Fibroblast of villous mesenchyme (primary cell): Measurements from ENCODE around the gene ZNF778. TPM values are rescaled to one million over a fixed set of nuclear protein-coding genes. Genes with fewer than 3 reads are reported as not detected.
"Not testable (repeated sequence)": the region's sequence is repeated elsewhere in the genome, so short reads cannot be mapped to it uniquely, and the experiment has no call there.

Experiments used
- DNase-seq: peaks from one replicate; pipeline ENCODE4 v3.0.0-alpha.2; 2010; ENCODE audit warnings: low read depth
- H3K4me3 ChIP-seq: 2 replicates; pipeline ENCODE4 v1.5.1; 2011; ENCODE audit warnings: low read depth, mild to moderate bottlenecking, low read length
- total RNA-seq: library from RNA; depleted of rRNA; stranded (reverse); fragments of >200 nt; gene quantifications from 2 replicates; pipeline ENCODE4 v1.2.3, GENCODE V29; 2012
- TF ChIP-seq, protein P1 (sequence below): IDR thresholded peaks from 2 replicates; pipeline ENCODE4 v1.5.1; 2012; ENCODE audit warnings: low read depth, mild to moderate bottlenecking, low read length; ENCODE audit not compliant: insufficient read depth

The ZNF778 gene
- total RNA-seq, 1 donor = 16.4 TPM

DNA sequence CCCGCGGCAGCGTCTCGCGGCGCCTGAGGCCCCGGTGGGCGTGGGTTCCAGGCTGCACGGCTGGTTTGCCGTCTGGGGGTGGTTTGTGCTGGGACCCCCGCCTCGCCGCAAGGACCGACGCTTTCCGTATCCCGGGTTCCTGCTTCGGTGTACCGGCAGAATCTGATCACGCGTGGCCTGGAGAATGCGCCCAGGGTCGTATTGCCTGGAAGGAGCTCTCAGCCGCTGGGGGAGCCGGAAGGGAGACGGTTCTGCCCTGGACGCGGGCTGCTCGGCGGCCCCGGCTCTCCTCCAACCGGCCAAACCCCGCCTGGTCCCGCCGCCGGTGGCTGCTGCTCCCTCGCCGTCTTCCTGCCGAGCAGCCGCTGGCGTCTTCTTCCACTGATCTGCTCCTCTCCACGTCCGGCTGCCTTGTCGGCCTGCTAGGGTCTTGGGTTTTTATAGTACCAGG lies 39.8 kb downstream of the ZNF778 start:
- H3K4me3 ChIP-seq = peak overlapping the region; percentile 52
- DNase-seq = no peak
- TF ChIP-seq, protein P1, sequence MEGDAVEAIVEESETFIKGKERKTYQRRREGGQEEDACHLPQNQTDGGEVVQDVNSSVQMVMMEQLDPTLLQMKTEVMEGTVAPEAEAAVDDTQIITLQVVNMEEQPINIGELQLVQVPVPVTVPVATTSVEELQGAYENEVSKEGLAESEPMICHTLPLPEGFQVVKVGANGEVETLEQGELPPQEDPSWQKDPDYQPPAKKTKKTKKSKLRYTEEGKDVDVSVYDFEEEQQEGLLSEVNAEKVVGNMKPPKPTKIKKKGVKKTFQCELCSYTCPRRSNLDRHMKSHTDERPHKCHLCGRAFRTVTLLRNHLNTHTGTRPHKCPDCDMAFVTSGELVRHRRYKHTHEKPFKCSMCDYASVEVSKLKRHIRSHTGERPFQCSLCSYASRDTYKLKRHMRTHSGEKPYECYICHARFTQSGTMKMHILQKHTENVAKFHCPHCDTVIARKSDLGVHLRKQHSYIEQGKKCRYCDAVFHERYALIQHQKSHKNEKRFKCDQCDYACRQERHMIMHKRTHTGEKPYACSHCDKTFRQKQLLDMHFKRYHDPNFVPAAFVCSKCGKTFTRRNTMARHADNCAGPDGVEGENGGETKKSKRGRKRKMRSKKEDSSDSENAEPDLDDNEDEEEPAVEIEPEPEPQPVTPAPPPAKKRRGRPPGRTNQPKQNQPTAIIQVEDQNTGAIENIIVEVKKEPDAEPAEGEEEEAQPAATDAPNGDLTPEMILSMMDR = peak; percentile 12

DNA sequence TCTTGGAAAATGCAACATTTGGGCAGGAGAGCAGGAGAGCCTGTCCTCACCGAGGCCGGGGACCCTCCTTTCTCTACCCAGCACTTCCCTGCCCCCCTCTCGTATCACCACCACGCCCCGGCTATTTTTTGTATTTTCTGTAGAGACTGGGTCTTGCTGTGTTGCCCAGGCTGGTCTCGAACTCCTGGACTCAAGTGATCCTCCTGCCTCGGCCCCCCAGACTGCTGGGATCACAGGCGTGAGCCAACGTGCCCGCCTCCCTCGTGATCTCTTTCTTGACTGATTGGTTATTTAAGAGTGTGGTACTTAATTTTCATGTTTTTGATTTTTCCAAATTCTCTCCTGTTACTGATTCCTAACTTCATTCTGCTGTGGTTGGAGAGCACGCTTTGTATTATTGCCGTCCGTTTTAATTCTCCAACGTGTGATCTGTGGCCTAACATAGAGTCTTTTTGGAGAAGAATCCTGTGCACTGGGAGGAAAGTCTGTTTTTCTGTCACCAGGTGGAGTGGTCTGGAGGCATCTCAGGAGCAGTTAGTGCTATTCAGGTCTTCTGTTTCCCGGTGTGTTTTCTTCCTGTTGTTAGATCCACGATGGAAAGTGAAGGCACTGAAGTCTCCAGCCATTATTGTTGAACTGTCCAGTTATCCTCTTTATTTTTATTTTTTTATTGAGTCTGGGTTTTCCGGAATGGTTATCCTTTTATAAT lies 40.4 kb downstream of the ZNF778 start:
- peak overlapping the region; percentile 52 for H3K4me3 ChIP-seq
- no peak for DNase-seq
- TF ChIP-seq, protein P1 = no peak

- DNase-seq, H3K4me3 ChIP-seq: not testable (repeated sequence)
These were observed 42.4 kb downstream of the ZNF778 start for GRCh38 chr16:89259901-89260300.

DNA sequence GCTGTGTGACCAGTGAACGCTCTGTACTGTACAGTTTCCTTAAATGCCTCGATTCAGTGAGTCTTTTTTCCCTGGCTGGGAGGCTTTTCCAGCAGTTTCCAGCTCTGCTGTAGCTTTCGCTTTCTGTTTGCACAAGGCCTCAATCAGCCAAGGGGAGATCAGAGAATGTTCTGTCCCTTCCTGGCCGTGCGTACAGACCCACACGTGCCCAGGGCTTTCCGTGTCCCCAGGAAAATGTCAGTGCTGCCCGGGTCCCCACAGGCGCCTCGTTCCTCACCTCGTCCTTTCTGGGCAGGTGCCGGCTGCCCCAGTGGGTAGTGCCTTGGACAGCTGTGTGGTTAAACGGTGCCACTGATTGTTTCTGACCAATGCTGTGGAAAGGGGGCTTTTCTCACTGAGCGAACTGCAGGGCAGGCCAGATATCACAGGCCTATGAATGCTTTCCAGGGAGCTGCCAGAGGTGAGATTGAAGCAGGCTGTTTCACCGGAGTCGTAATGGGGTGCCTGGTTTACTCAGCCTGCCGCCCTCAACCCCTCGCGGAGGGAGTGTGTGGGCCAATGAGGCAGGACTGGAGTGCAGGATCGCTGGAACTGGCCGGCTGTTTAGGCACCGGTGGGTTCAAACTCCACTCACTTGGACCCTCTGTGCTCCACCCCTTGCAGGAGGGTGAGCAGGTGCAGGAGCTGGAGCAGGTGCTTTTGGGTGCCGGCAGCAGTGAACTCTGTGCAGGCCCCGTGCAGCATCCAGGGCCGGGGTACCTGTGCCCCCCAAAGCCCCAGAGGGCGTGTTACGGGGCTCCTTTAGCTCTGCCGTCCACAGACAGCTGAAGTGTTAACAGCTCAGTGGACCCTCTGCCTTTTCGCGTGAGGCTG lies 44.4 kb downstream of the ZNF778 start:
- TF ChIP-seq, protein P1 = no peak
- H3K4me3 ChIP-seq = peak overlapping the region; percentile 21
- DNase-seq = peak; percentile 50

GRCh38 chr16:89264800-89265550 lies 47.5 kb downstream of the ZNF778 start:
- TF ChIP-seq, protein P1 = no peak
- H3K4me3 ChIP-seq = no peak overlapping the region
- DNase-seq = no peak

DNA sequence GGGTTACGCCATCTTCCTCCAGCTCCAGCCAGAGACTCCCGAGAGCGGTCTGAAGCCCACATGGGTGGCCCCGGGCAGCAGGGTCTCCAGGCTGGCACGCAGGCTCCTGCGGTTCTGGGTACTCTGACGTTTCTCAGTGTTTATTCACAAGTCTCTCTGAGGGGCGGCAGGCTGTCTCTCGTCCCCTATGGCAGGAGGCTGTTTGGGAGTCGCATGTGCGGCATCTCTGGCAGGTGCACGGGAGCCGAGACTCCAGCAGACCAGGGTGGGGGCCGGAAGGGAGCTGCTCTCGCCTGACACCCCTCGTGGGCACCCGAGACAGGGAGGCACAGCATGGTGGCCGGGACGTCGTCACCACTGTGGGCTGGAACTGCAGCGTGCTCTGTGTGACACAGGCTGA lies 48.1 kb downstream of the ZNF778 start:
- DNase-seq = no peak
- TF ChIP-seq, protein P1 = no peak
- H3K4me3 ChIP-seq = no peak overlapping the region
